GM18511 (cell line): ENCODE data around the gene TMEM38A.
"Not testable (repeated sequence)": the region's sequence is repeated elsewhere in the genome, so short reads cannot be mapped to it uniquely, and the experiment has no call there.

ENCODE experiments used
- ATAC-seq: cut with Tn5 transposase; IDR thresholded peaks from one replicate; pipeline ENCODE4 v1.9.1; 2021; ENCODE audit warnings: mild to moderate bottlenecking, moderate library complexity; ENCODE audit not compliant: unreplicated experiment

The TMEM38A gene

GRCh38 chr19:16673839-16674238 is 12.9 kb downstream of the TMEM38A start:
- ATAC-seq, result not testable (repeated sequence)

GRCh38 chr19:16676101-16676798 is 15.3 kb downstream of the TMEM38A start:
- no peak for ATAC-seq

GRCh38 chr19:16677055-16677454 is 16.1 kb downstream of the TMEM38A start:
- ATAC-seq, result no peak

- ATAC-seq, result no peak
Measured at GRCh38 chr19:16678498-16678897, 17.6 kb downstream of the TMEM38A start.

GRCh38 chr19:16679811-16680210 is 18.9 kb downstream of the TMEM38A start:
- no peak for ATAC-seq

GRCh38 chr19:16682539-16682938 is 21.6 kb downstream of the TMEM38A start:
- no peak for ATAC-seq

GRCh38 chr19:16684216-16684615 is 23.3 kb downstream of the TMEM38A start:
- no peak for ATAC-seq

- no peak for ATAC-seq
Measured at GRCh38 chr19:16688084-16688483, 27.1 kb downstream of the TMEM38A start.

- ATAC-seq, result no peak
Measured at GRCh38 chr19:16698914-16699313, 38.0 kb downstream of the TMEM38A start.

GRCh38 chr19:16702123-16702522 is 41.2 kb downstream of the TMEM38A start:
- no peak for ATAC-seq

GRCh38 chr19:16703677-16704076 is 42.7 kb downstream of the TMEM38A start:
- no peak for ATAC-seq

- ATAC-seq, result not testable (repeated sequence)
Measured at GRCh38 chr19:16710870-16711269, 49.9 kb downstream of the TMEM38A start.

GRCh38 chr19:16712295-16712694 is 51.4 kb downstream of the TMEM38A start:
- ATAC-seq, result not testable (repeated sequence)

- no peak for ATAC-seq
Measured at GRCh38 chr19:16714702-16715287, 53.9 kb downstream of the TMEM38A start.

- no peak for ATAC-seq
Measured at GRCh38 chr19:16715611-16716010, 54.7 kb downstream of the TMEM38A start.

- ATAC-seq, result no peak
Measured at GRCh38 chr19:16721051-16721450, 60.1 kb downstream of the TMEM38A start.

- no peak for ATAC-seq
Measured at GRCh38 chr19:16722591-16722990, 61.7 kb downstream of the TMEM38A start.

GRCh38 chr19:16726916-16727315 is 66.0 kb downstream of the TMEM38A start:
- no peak for ATAC-seq

GRCh38 chr19:16735650-16736266 is 74.8 kb downstream of the TMEM38A start:
- not testable (repeated sequence) for ATAC-seq

GRCh38 chr19:16736709-16737108 is 75.8 kb downstream of the TMEM38A start:
- no peak for ATAC-seq

- no peak for ATAC-seq
Measured at GRCh38 chr19:16737911-16738310, 77.0 kb downstream of the TMEM38A start.

- no peak for ATAC-seq
Measured at GRCh38 chr19:16739546-16739945, 78.6 kb downstream of the TMEM38A start.
